GM19328 (cell line): ENCODE measurements around the gene PRKAG2.

Experiments used
- ATAC-seq: cut with Tn5 transposase; IDR thresholded peaks from one replicate; pipeline ENCODE4 v1.9.1; 2021; ENCODE audit warnings: mild to moderate bottlenecking, moderate library complexity; ENCODE audit not compliant: unreplicated experiment

The PRKAG2 gene

DNA sequence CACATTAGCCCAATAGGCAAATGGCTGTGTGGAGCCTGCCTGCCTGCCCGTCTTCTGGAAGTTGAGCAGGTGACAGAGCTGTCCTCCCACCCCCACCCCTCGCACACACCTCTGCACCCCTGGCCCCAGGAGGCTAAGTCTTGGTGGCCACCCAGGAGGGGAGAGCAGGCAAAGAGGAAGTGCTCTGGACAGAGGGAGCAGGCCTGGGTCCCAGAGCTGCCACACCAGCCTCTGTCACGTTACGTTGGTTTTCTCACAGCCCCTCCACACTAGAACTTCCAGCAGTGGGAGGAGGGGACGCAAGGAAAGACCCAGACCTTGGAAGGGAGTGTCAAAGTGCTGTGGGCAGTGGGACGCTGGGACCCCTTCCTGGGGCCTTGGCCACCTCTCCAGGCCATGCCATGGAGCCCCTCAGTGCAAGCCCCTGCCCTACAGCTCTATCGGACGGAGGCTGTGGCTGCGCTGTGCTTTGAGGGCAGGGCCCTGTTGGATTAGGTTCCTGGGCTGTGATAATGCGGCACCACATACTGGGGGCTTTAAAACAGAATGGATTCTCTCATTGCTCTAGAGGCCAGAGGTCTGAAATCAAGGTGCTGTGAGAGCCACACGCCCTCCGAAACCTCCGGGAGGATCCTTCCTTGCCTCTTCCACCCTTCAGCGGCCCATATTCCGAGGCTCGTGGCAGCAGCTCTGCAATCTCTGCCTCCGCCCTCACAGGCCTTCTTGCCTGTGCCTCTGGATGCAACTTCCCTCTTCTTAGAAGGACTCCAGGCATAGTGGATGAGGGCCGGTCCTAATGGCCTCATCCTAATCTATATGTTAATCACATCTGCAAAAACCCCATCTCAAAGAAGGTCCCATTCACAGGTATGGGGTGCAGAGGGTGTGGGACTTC is 9.9 kb downstream of the PRKAG2 start:
- ATAC-seq: no peak

- no peak for ATAC-seq
Measured at GRCh38 chr7:151866028-151866427, 10.9 kb downstream of the PRKAG2 start.

- no peak for ATAC-seq
Measured at GRCh38 chr7:151865070-151865670, 11.7 kb downstream of the PRKAG2 start.

DNA sequence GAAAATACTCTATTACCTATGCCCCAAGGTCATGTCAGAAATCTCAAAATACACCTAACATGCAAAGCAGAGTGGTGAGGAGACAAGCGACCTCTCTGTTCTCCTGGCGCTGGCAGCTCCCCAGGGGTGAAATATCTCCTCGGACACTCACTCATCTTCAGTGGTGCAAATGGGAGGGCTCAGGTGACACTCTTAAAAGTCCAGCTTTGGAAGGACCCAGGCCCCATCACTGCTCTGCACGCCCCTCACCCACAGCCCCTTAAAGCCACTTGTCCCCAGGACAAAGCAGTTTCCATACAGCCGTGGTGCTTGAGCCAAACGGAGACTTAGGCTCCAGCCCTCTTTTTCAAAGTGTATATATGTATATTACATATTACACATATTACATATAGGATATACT is 12.4 kb downstream of the PRKAG2 start:
- ATAC-seq: no peak

DNA sequence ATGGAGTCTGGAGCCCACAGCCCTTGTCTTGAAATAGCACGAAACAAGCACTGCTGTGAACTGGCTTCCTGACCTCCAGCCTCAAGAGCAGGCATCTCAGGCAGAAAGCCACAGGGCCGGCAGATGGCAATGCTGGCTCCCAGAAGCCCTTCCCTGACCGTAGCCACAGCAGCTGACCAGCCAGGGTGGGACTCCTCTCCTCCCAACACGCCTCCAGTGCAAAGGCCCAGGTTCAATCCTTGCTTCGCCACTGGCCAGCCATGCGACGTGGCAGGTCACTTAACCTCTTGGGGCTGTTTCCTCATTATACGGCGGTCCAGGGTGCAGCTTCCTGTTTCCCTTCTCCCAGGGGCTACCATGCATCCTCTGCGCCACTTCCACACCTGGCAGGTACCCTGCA is 12.8 kb downstream of the PRKAG2 start:
- no peak for ATAC-seq

DNA sequence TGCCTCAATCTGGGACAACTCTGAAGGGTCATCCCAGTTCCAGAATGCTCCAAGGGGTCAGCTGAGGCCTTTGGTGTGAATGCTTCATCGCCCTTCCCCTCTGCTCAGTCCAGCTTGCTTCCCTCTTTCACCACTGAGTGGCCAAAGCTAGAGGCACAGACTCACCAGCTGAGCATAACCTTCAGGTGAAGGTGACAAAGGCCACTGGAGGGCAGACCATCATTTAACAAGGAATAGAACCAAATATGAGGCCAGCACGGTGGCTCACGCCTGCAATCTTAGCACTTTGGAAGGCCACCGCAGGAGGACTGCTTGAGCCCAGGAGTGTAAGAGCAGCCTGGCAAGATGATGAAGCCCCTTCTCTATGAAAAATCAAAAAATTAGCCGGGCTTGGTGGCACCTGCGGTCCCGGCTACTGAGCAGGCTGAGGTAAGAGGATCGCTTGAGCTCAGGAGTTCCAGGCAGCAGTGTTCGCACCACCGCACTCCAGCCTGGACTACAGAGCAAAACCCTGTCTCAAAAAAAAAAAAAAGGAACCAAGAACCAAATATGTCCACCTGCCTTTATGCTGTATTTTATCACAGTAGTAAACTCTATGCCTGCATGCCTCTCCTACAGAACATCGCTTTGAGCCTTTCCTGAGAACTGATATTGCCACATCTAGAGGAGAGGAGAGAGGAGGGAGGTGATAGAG is 13.4 kb downstream of the PRKAG2 start:
- ATAC-seq: no peak

DNA sequence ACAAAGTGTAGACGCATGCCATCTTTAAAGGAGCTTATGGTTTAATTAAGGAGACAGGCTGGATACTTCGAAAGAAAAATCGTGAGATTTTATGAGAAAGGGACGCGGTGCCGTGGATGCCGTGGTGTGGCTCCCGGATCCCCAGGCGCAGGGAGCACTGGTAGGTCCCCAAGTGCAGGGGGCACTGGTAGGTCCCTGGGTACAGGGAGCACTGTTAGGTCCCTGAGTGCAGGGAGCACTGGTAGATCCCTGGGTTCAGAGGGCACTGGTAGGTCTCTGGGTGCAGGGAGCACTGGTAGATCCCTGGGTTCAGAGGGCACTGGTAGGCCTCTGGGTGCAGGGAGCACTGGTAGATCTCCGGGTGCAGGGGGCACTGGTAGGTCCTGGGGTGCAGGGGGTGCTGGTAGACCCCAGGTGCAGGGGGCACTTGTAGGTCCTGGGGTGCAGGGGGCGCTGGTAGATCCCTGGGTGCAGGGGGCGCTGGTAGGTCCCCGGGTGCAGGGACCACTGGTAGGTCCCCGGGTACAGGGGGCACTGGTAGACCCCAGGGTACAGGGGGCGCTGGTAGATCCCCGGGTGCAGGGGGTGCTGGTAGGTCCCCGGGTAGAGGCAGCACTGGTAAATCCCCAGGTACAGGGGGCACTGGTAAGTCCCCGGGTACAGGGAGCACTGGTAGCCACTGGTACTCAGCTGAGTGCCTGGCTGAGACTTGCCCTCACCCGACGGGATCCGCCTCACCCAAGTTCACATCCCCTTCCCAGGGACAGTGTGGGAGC is 14.1 kb downstream of the PRKAG2 start:
- no peak for ATAC-seq

DNA sequence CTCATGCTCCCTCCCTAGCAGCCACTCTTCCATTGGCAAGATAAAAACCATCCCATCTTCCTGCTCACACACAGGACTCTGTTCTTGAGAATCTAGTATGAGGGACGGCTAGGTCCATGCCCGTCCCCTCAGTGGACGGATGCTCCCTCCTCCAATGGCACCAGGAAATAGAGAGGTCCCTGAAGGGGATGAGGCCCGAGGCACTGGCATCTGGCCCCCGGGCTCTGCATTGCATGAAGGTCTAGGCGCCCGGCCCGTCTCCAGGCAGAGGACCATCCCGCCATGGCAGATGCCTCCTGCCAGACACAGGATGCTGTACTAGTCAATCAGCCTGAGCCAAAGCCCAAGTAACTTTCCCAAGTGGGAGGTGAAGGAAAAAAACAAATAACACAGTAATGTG is 15.0 kb downstream of the PRKAG2 start:
- no peak for ATAC-seq

DNA sequence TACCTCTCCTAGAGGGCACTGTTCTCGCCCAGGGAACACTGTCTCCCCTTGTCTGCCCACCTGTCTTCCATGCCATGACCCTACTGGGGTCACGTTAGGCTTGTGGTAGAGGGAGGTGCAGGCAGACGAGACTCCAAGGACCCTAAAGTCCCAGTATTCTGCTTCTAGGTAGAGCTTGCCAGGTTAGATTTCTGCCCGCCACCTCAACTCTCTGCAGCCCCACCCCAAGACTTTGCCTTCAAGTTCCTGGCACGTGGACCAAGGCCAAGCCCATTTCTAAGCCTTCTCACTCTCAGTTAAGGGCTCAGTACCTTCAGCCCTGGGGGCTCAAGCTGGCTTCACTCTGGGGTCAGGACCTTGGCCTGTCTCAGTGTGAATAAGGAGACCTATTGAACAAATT is 16.1 kb downstream of the PRKAG2 start:
- ATAC-seq: no peak

DNA sequence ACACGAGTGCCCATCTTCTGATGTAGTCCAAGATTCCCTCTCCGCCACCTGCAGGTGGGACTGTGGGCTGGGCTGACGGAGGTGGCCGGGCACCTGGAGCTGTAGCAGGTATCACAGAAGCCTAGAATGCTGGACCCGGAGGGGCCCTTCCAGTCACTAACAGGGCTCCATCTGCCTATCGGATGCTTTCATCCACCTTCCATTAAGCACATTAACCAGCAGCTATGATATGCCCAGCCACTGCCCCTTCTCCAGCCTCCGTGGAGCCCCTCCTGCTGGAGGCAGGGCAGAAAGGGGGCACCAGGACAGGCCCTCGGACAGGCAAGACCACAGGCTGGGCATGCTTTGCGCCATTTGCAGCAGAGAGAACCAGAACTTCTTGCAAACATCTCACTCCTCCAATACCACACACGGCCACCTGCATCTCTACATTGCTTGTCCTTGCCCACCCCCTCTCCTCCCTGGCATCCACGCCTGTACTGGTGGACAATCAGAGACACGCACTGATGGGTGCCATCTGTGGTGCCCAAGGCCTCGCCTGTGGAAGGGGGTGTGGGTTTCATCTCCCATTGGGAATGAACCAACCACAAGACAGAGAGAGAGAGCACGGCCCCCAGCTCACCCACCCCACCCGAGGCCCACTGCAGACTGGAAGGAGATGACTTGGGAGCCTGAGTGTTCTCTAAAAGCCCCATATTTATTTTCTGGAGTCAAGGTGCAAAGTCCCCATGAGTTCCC is 16.8 kb downstream of the PRKAG2 start:
- no peak for ATAC-seq

DNA sequence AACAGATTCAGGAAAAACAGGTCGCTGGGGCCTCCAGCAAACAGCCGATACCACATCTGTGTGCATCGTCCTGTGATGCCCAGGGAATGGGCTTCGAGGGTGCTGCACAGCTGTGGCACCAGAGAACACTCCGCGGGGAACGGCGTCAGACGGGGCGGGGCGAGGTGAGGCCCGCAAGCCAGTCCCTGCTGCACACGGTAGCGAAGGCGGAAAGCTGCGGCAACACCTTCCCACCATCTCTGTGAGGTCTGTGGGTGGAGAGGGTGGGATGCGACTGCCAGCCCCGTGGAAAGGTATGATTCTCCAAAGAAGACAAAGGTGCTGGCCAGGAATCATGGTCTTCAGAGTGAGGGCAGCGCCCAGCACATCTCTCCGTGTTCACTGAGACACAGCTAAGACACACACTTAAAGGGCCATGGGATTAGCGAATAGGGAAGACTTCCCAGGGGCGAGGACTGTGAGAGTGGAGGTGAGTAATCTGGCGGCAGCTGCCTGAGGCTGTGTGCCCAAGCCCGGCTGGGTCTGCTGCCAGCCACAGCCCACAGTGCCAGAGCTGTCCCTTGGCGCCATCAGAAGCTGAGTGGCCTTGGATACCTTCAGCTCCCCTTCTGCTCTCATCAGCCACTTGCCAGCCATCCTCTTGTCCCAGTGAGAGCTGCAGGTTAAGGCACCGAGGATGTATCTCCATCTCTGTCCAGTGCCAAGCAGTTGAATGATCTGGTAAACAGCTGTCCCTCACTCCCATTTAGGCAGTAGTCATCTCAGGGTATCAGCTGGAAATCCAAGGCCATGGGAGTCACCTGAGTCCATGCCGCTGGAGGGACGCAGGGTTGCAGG is 17.6 kb downstream of the PRKAG2 start:
- no peak for ATAC-seq

- no peak for ATAC-seq
Measured at GRCh38 chr7:151858456-151858855, 18.5 kb downstream of the PRKAG2 start.

DNA sequence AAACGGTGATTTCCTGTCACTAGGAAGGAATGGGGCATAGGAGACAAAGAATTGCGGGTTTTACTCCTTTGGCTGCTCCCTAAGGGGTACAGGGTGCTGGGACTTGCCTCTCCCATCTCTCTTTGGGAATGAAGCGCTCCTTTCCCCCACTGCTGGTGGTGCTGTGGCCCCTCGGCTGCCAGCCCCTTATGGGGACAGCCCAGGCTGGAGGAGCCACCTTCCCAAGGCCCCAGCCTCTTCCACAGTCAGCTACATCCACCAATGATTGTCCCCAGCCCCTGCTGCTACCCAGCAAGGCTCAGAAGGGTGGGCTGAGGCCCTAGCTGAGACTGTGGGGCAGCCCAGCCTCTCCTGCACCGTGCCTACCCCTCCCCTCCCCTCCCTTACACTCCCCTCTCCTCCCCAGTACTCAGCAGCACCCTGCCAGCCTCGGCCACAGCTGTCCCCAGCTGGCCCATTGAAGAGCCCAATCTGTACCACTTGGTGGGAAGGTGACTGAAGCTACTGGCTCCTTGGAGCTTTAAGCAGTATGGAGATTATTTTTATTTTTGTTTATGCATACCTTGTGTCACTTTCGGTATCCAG is 19.0 kb downstream of the PRKAG2 start:
- ATAC-seq: no peak

DNA sequence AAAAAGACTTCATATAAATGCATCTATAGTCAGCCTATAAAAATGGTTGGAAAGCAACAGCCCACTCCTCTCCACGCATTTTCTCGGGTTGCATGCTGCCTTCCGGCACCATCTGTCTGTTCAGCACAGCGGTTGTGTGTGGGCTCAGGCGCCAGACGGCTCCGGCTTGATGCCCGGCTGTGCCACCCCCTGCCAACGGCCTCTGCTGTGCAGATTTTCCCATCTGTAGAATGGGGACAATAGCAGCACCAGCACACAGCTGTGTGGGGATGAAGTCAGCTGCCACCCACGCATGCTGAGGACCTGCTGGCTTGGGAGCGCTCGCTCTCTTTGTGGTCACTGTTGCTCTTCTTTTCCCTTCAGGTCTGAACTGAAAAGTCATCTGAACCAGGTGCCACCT is 19.5 kb downstream of the PRKAG2 start:
- ATAC-seq: no peak

DNA sequence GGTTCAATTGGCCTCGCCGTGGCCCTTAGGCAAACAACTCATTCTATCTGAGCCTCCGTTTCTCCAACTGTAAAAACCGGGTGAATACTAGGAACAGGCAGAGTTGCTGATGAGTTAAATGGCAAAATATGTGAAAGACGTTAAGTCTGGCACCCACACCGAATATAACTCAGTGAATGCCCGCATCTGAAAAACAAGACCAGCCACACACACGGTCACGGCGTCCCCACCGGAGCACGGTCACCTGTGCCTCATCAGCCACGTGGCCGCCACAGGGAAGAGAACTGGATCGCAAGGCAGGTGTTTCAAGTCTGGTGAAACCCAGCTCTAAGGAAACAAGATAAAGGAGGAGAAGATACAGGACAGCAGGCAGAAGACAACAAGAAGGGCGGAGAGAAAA is 20.4 kb downstream of the PRKAG2 start:
- no peak for ATAC-seq

DNA sequence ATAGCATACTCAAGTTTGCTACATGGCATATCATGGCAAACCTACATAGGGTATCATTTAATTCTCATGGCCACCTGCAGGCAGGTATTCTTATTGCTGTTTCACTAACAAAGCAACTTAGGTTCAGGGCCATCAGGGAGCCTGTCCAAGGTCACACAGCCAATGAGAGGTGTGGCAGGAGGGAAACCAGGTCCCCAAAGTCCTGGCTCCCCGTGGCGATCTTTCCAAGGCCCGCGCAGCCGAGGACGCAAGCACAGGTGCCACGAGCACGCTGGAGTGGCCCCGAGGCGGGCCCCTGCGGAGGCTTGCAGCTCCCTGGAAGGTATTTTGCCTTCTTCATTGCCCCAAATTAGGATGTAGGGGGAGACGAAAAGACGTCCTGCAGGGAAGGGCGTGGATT is 20.8 kb downstream of the PRKAG2 start:
- ATAC-seq: no peak

DNA sequence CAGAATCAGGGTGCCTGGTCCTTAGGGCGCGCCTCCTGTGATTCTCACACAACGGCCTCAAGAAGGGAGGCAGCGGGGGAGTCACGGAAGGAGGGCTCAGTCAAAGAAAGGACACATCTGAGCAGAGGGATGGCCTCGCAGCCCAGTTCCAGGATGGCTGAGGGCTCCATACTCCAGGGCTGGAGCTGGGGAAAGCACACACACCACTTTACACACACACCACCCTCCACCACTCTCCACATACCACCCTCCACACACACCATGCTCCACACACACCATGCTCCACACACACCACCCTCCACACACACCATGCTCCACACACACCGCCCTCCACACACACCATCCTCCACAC is 22.2 kb downstream of the PRKAG2 start:
- ATAC-seq: no peak

GRCh38 chr7:151853896-151854719 is 22.8 kb downstream of the PRKAG2 start:
- ATAC-seq: no peak
